Fibroblast of lung (primary cell): ENCODE results near the gene TMEM139. TPM values are rescaled to one million over a fixed set of nuclear protein-coding genes. Genes with fewer than 3 reads are reported as not detected.
A peak's percentile ranks its signal among the peaks of the same experiment; 100 is the strongest.

Experiments
- DNase-seq, 2 donors: peaks; one replicate each; pipeline versions ENCODE4 v3.0.0 to v3.0.0-alpha.2; 2010; ENCODE audit warnings: low read depth in 2 of 2
- H2AFZ ChIP-seq: 2 replicates; pipeline ENCODE4 v1.5.1; 2012; ENCODE audit warnings: low read length, control low read depth, inconsistent platforms
- H3K27ac ChIP-seq: 2 replicates; pipeline ENCODE4 v1.5.1; 2011; ENCODE audit warnings: low read length, control low read depth; ENCODE audit not compliant: insufficient read depth
- H3K27me3 ChIP-seq: 2 replicates; pipeline ENCODE4 v1.5.1; 2011; ENCODE audit warnings: mild to moderate bottlenecking, low read length; ENCODE audit not compliant: control insufficient read depth, insufficient read depth
- H3K36me3 ChIP-seq: 2 replicates; pipeline ENCODE4 v1.5.1; 2011; ENCODE audit warnings: low read length; ENCODE audit not compliant: control insufficient read depth, insufficient read depth
- H3K4me1 ChIP-seq: 2 replicates; pipeline ENCODE4 v1.5.1; 2011; ENCODE audit warnings: low read length; ENCODE audit not compliant: control insufficient read depth, insufficient read depth; ENCODE audit errors: extremely low read depth
- H3K4me2 ChIP-seq: 2 replicates; pipeline ENCODE4 v1.5.1; 2011; ENCODE audit warnings: low read length, control low read depth; ENCODE audit not compliant: insufficient read depth; ENCODE audit errors: extremely low read depth
- H3K4me3 ChIP-seq, 4 experiments: fragments of 200-600 bp in 1 of 4; sonication (generic) in 1 of 4; replicated peaks in 1 of 4; 2 replicates each; pipeline ENCODE4 v1.5.1; 2011 to 2016; ENCODE audit warnings: low read length in 4 of 4, low read depth in 3 of 4, mild to moderate bottlenecking in 3 of 4, control low read depth in 2 of 4, inconsistent platforms in 1 of 4, mixed read lengths in 1 of 4; ENCODE audit not compliant: insufficient read depth in 1 of 4; ENCODE audit errors: control extremely low read depth in 1 of 4
- H3K79me2 ChIP-seq: 2 replicates; pipeline ENCODE4 v1.5.1; 2012; ENCODE audit warnings: mild to moderate bottlenecking, low read length, inconsistent platforms; ENCODE audit not compliant: control insufficient read depth, insufficient read depth
- H3K9ac ChIP-seq: 2 replicates; pipeline ENCODE4 v1.5.1; 2011; ENCODE audit warnings: mild to moderate bottlenecking, low read length, control low read depth; ENCODE audit not compliant: insufficient read depth
- H3K9me3 ChIP-seq: 2 replicates; pipeline ENCODE4 v1.5.1; 2012; ENCODE audit warnings: low read depth, low read length; ENCODE audit not compliant: control insufficient read depth, insufficient read depth
- H4K20me1 ChIP-seq: 2 replicates; pipeline ENCODE4 v1.5.1; 2011; ENCODE audit warnings: low read length; ENCODE audit not compliant: control insufficient read depth, insufficient read depth; ENCODE audit errors: extremely low read depth
- CTCF ChIP-seq, 2 donors: IDR thresholded peaks in 1 of 2; conservative IDR thresholded peaks in 1 of 2; 1 replicate in 1 of 2; 2 replicates in 1 of 2; pipeline ENCODE4 v1.5.1; 2011 to 2012; ENCODE audit warnings: low read length in 2 of 2, control low read depth in 1 of 2, inconsistent platforms in 1 of 2, low read depth in 1 of 2, mild to moderate bottlenecking in 1 of 2
- EZH2 ChIP-seq: IDR thresholded peaks from 2 replicates; pipeline ENCODE4 v1.5.1; 2012; ENCODE audit warnings: low read length, control low read depth, mild to moderate bottlenecking; ENCODE audit errors: missing control alignments
- polyA plus RNA-seq, 2 donors: library from polyadenylated mRNA; depleted of rRNA in 1 of 2; stranded (reverse) in 1 of 2; unstranded in 1 of 2; fragments of >200 nt; gene quantifications; 2 replicates each; pipeline ENCODE4 v1.2.1, GENCODE V29; 2011 to 2012; ENCODE audit warnings: missing spikeins in 1 of 2
- total RNA-seq: library from RNA; depleted of rRNA; stranded (reverse); fragments of >200 nt; gene quantifications from 2 replicates; pipeline ENCODE4 v1.2.1, GENCODE V29; 2014

TMEM139 gene
- total and polyA plus RNA-seq, 2 donors (not counting 1 experiment from before 2014, with no cell fraction given): not detected

- H3K4me1 ChIP-seq: peaks cover 7% of the 10 kb centered on the region
- H3K9me3 ChIP-seq: no peaks in the 10 kb centered on the region
- no peak overlapping the region for H3K4me3 ChIP-seq
- no peak overlapping the region for H3K9ac ChIP-seq
- no peak overlapping the region for H3K4me2 ChIP-seq
- DNase-seq: no peak
- H3K79me2 ChIP-seq: no peaks in the 10 kb centered on the region
- H2AFZ ChIP-seq: no peak overlapping the region
- TF ChIP-seq EZH2 (no peak), CTCF (conservative IDR thresholded peaks at IDR 0.05 in 1 of 2, IDR thresholded peaks at IDR 0.05 in 1 of 2; ENCODE audit: low read depth in 1 of 2, low read length in 2 of 2) (no peak)
- H3K27me3 ChIP-seq: no peaks in the 10 kb centered on the region
- H4K20me1 ChIP-seq: no peaks in the 10 kb centered on the region
- H3K27ac ChIP-seq: no peak overlapping the region
- no peaks in the 10 kb centered on the region for H3K36me3 ChIP-seq
Observed at GRCh38 chr7:143327903-143328302, 43.1 kb downstream of the TMEM139 start.

GRCh38 chr7:143329471-143330170 lies 44.9 kb downstream of the TMEM139 start:
- H3K4me1 ChIP-seq: peaks cover 7% of the 10 kb centered on the region
- DNase-seq: no peak
- no peaks in the 10 kb centered on the region for H3K36me3 ChIP-seq
- no peaks in the 10 kb centered on the region for H3K27me3 ChIP-seq
- H3K4me3 ChIP-seq: no peak overlapping the region
- no peaks in the 10 kb centered on the region for H3K9me3 ChIP-seq
- H3K79me2 ChIP-seq: no peaks in the 10 kb centered on the region
- H4K20me1 ChIP-seq: no peaks in the 10 kb centered on the region
- no peak overlapping the region for H3K9ac ChIP-seq
- H2AFZ ChIP-seq: no peak overlapping the region
- no peak for TF ChIP-seq EZH2
- no peak overlapping the region for H3K27ac ChIP-seq
- no peak overlapping the region for H3K4me2 ChIP-seq

- H2AFZ ChIP-seq: peak overlapping the region; percentile 28
Observed at GRCh38 chr7:143331179-143331801, 46.5 kb downstream of the TMEM139 start.

GRCh38 chr7:143334244-143334643 lies 49.5 kb downstream of the TMEM139 start:
- H3K4me1 ChIP-seq: peaks cover 7% of the 10 kb centered on the region
- H4K20me1 ChIP-seq: no peaks in the 10 kb centered on the region
- H3K4me2 ChIP-seq: no peak overlapping the region
- H3K4me3 ChIP-seq: no peak overlapping the region
- no peaks in the 10 kb centered on the region for H3K9me3 ChIP-seq
- no peaks in the 10 kb centered on the region for H3K36me3 ChIP-seq
- H2AFZ ChIP-seq: no peak overlapping the region
- no peak for TF ChIP-seq CTCF (conservative IDR thresholded peaks at IDR 0.05 in 1 of 2, IDR thresholded peaks at IDR 0.05 in 1 of 2; ENCODE audit: low read depth in 1 of 2, low read length in 2 of 2)
- TF ChIP-seq EZH2: no peak
- H3K9ac ChIP-seq: no peak overlapping the region
- DNase-seq: peak in 1 of 2 donors; percentile 80
- no peaks in the 10 kb centered on the region for H3K79me2 ChIP-seq
- no peak overlapping the region for H3K27ac ChIP-seq
- no peaks in the 10 kb centered on the region for H3K27me3 ChIP-seq

More at GRCh38 chr7:143331179-143331801, 46.5 kb downstream of the TMEM139 start:
- peak; percentile 90 to 97 for DNase-seq
- Histone ChIP-seq H3K9me3 (no peaks in the 10 kb centered on the region), H3K36me3 (no peaks in the 10 kb centered on the region), H3K4me3 (no peak overlapping the region), H3K79me2 (no peaks in the 10 kb centered on the region), H3K27ac (peak overlapping the region; percentile 54), H3K4me2 (peak overlapping the region; percentile 5), H3K4me1 (peaks cover 7% of the 10 kb centered on the region), H3K9ac (no peak overlapping the region), H4K20me1 (no peaks in the 10 kb centered on the region), H3K27me3 (no peaks in the 10 kb centered on the region)
- no peak for TF ChIP-seq EZH2
